Thymus (tissue), 11 donors: ENCODE measurements around the gene SARNP. TPM values are rescaled to one million over a fixed set of nuclear protein-coding genes. Genes with fewer than 3 reads are reported as not detected.
A peak's percentile ranks its signal among the peaks of the same experiment; 100 is the strongest.

Experiments
- DNase-seq, 9 donors: peaks; one replicate each; pipeline ENCODE4 v3.0.0-alpha.2; 2013; ENCODE audit warnings: low spot score in 9 of 9, low read depth in 6 of 9, missing footprints in 1 of 9
- H3K27ac ChIP-seq, 2 donors: one replicate each; pipeline ENCODE4 v1.5.1; 2013; ENCODE audit warnings: control low read depth in 1 of 2, low read depth in 1 of 2, low read length in 1 of 2, mild to moderate bottlenecking in 1 of 2, moderate library complexity in 1 of 2
- H3K27me3 ChIP-seq, 2 donors: one replicate each; pipeline ENCODE4 v1.5.1; 2013; ENCODE audit warnings: low read length in 1 of 2; ENCODE audit not compliant: control insufficient read depth in 2 of 2, insufficient read depth in 1 of 2
- H3K36me3 ChIP-seq, 2 donors: one replicate each; pipeline ENCODE4 v1.5.1; 2013; ENCODE audit warnings: low read length in 1 of 2, mild to moderate bottlenecking in 1 of 2, moderate library complexity in 1 of 2; ENCODE audit not compliant: control insufficient read depth in 2 of 2, insufficient read depth in 2 of 2
- H3K4me1 ChIP-seq, 2 donors: one replicate each; pipeline ENCODE4 v1.5.1; 2013; ENCODE audit warnings: low read length in 2 of 2; ENCODE audit not compliant: control insufficient read depth in 2 of 2, insufficient read depth in 2 of 2
- H3K4me3 ChIP-seq, 2 donors: one replicate each; pipeline ENCODE4 v1.5.1; 2013; ENCODE audit warnings: low read length in 2 of 2, control low read depth in 1 of 2, mild to moderate bottlenecking in 1 of 2
- H3K9me3 ChIP-seq, 2 donors: one replicate each; pipeline ENCODE4 v1.5.1; 2013; ENCODE audit warnings: low read length in 1 of 2, mild to moderate bottlenecking in 1 of 2; ENCODE audit not compliant: control insufficient read depth in 2 of 2, insufficient read depth in 1 of 2
- WGBS: extraction: QIAGEN DNeasy Blood & Tissue Kit; methylation state at CpG from one replicate; pipeline ENCODE4 v1.1.7; 2013; 5-methylcytosine and 5-hydroxymethylcytosine counted together
- polyA plus RNA-seq: library from polyadenylated mRNA; stranded (reverse); fragments of 200-250 nt; gene quantifications from one replicate; pipeline ENCODE4 v1.2.3, GENCODE V29; 2013
- total RNA-seq: library from RNA; stranded (reverse); fragments of 120-200 nt; gene quantifications from one replicate; pipeline ENCODE4 v1.2.4, GENCODE V29; 2013
- donor health status: healthy.

Gene SARNP
- total and polyA plus RNA-seq, 2 donors, result 112 to 141 TPM

GRCh38 chr12:55721601-55722213 is 95.8 kb downstream of the SARNP start:
- H3K27ac ChIP-seq, result no peak overlapping the region
- H3K36me3 ChIP-seq, result peaks cover 32 to 42% of the 10 kb centered on the region in 2 donors
- H3K27me3 ChIP-seq, result no peaks in the 10 kb centered on the region
- no peak overlapping the region for H3K4me3 ChIP-seq
- WGBS, result 95% methylated on average over 14 of the region's 14 CpGs
- DNase-seq, result no peak
- H3K4me1 ChIP-seq, result peaks cover 8 to 39% of the 10 kb centered on the region in 2 donors
- H3K9me3 ChIP-seq, result peaks cover 0 to 6% of the 10 kb centered on the region in 2 donors

DNA sequence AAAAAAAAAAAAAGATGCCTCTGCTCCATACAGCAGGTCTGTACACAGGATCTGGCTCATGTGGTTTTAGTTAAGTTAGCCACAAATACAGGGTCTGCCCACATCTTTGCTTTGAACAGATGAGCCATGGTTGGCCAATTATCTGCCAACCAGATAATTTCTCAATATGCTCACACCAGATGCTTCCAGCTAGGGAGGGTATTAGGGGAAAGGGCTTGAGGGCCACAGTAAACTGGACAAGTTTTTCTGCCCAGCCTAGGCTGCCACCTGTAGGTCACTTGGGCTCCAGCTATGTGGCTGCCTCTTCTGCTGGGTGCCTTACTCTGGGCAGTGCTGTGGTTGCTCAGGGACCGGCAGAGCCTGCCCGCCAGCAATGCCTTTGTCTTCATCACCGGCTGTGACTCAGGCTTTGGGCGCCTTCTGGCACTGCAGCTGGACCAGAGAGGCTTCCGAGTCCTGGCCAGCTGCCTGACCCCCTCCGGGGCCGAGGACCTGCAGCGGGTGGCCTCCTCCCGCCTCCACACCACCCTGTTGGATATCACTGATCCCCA is 96.6 kb downstream of the SARNP start:
- DNase-seq, result no peak
- H3K9me3 ChIP-seq, result peaks cover 0 to 6% of the 10 kb centered on the region in 2 donors
- H3K4me3 ChIP-seq, result no peak overlapping the region
- H3K27ac ChIP-seq, result no peak overlapping the region
- H3K27me3 ChIP-seq, result no peaks in the 10 kb centered on the region
- H3K36me3 ChIP-seq, result peaks cover 30 to 42% of the 10 kb centered on the region in 2 donors
- WGBS, result 96% methylated on average over 9 of the region's 9 CpGs
- H3K4me1 ChIP-seq, result peaks cover 11 to 43% of the 10 kb centered on the region in 2 donors

DNA sequence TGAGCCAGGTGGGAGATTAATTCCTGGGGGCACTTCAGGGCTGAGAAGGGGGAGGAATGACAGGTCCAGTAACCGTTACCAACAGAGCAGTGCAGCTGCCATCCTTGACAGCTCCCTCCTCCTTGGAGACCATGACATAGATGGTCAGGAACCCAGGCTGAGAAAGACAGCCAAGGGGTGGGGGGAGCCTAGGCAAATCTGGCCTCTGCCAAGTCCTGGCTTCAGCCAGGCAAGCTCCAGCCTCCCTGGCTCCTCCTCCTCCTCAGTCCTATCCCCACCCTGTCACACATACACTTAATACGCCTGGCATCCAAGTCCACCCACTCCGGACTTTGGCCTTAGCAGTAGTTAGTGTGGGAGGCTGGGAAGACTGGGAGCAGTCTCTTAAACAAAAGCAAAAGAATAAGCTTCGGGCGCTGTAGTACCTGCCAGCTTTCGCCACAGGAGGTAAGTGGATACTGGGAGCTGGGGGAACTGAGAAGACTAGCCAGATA is 97.4 kb downstream of the SARNP start, which contains the start of gene RDH5:
Gene RDH5, plus strand, starts transcription at position 323 of the 494 bp plus-strand sequence. CDS start 792 bp downstream, outside the sequence.
- peaks cover 16 to 47% of the 10 kb centered on the region in 2 donors for H3K4me1 ChIP-seq
- peaks cover 30 to 42% of the 10 kb centered on the region in 2 donors for H3K36me3 ChIP-seq

GRCh38 chr12:55719371-55719770 is 98.2 kb downstream of the SARNP start:
- Histone ChIP-seq H3K27ac (no peak overlapping the region), H3K9me3 (peaks cover 0 to 6% of the 10 kb centered on the region in 2 donors), H3K4me1 (peaks cover 16 to 40% of the 10 kb centered on the region in 2 donors), H3K27me3 (no peaks in the 10 kb centered on the region), H3K4me3 (no peak overlapping the region), H3K36me3 (peaks cover 25 to 40% of the 10 kb centered on the region in 2 donors)
- WGBS, result 96% methylated on average over 7 of the region's 7 CpGs
- no peak for DNase-seq

More for the DNA sequence above, 97.4 kb downstream of the SARNP start, which contains the start of gene RDH5:
- Histone ChIP-seq H3K27me3 (no peaks in the 10 kb centered on the region), H3K9me3 (peaks cover 0 to 6% of the 10 kb centered on the region in 2 donors), H3K27ac (no peak within 1 kb of the TSS), H3K4me3 (no peak within 1 kb of the TSS)
- 89% methylated on average over 6 of the region's 6 CpGs for WGBS
- no peak for DNase-seq

GRCh38 chr12:55718624-55719275 is 98.8 kb downstream of the SARNP start:
- Histone ChIP-seq H3K27me3 (no peaks in the 10 kb centered on the region), H3K4me3 (no peak overlapping the region), H3K36me3 (peaks cover 18 to 34% of the 10 kb centered on the region in 2 donors), H3K4me1 (peaks cover 16 to 37% of the 10 kb centered on the region in 2 donors), H3K9me3 (peaks cover 0 to under 1% of the 10 kb centered on the region in 2 donors), H3K27ac (no peak overlapping the region)
- DNase-seq, result no peak
- 96% methylated on average over 4 of the region's 4 CpGs for WGBS

GRCh38 chr12:55718015-55718414 is 99.5 kb downstream of the SARNP start:
- peaks cover 0 to 3% of the 10 kb centered on the region in 2 donors for H3K27me3 ChIP-seq
- H3K4me3 ChIP-seq, result no peak overlapping the region
- no peak overlapping the region for H3K27ac ChIP-seq
- H3K4me1 ChIP-seq, result peaks cover 16 to 37% of the 10 kb centered on the region in 2 donors
- H3K36me3 ChIP-seq, result peaks cover 15 to 32% of the 10 kb centered on the region in 2 donors
- H3K9me3 ChIP-seq, result no peaks in the 10 kb centered on the region
- 91% methylated on average over 4 of the region's 4 CpGs for WGBS
- no peak for DNase-seq

DNA sequence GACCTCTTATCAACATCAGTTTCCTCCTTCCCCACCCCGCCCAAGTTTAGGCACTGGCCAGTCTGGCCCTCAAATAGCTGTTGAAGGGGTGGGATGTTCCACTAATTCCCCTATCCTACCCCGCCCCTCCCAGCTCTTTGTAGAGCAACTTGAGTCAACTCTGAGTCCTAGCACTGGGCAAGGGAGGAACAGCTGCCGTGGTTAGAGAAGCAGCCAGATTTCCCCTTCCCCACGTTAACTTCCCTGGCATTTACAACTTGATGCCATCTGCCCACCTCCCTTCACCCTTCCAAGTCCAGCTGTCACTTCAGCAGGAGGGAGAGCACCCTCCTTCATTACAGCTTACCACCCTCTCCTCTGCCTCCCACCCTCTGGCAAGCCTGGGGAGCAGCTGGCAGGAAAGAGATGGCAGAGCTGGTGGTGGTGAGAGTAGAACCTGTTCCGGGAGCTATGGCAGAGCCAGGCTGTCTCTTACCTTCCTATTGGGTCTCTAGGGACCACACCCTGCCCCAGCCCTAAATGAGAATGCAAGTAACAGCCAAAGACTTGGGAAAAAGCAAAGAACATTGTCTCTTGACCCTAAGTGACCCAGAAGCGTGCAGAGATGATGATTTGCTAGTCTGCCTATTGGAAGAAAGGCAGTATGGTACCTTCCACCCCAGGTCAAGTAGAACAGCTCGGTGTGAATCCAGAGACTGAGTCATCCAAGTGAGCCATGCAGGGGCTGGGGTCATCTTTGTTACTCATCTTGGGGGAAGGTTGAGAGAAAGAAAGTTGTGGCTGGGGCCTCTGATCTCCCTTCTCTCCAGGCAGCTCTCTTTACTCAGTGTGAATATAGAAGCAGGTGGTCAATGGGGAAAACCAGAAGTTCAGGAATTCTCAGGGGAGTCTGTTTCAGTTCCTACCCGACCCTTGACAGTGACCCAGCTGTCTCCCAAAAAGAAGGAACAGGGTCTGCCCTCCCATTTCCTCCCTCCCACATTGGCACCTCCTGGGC is 100.2 kb downstream of the SARNP start:
- Histone ChIP-seq H3K27me3 (peaks cover 0 to 9% of the 10 kb centered on the region in 2 donors), H3K27ac (peak overlapping the region in 1 of 2 donors; percentile 39), H3K36me3 (peaks cover 15 to 32% of the 10 kb centered on the region in 2 donors), H3K9me3 (no peaks in the 10 kb centered on the region), H3K4me1 (peaks cover 16 to 37% of the 10 kb centered on the region in 2 donors), H3K4me3 (peak overlapping the region; percentile 89 to 96)
- DNase-seq, result no peak
- 61% methylated on average over 8 of the region's 8 CpGs for WGBS

DNA sequence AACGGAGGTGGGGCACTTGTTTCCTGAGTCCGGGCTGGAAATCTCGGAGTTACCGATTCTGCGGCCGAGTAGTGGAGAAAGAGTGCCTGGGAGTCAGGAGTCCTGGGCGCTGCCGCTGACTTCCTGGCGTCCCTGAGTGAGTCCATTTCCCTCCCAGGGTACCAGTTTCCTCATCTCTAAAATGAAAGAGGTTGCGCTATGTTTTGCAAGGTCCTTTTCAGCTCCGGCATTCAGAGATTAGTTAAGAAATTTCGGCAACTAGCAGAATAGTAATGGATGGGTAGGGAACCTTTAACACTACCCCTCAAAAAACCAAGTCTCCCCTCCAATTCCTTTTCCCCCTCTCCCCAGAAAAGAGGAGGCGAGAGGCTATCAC is 101.0 kb downstream of the SARNP start:
- H3K4me1 ChIP-seq, result peaks cover 16 to 37% of the 10 kb centered on the region in 2 donors
- no peaks in the 10 kb centered on the region for H3K9me3 ChIP-seq
- WGBS, result 4% methylated on average over 13 of the region's 13 CpGs
- peak overlapping the region; percentile 89 to 96 for H3K4me3 ChIP-seq
- peak overlapping the region; percentile 56 to 87 for H3K27ac ChIP-seq
- DNase-seq, result no peak
- H3K27me3 ChIP-seq, result peaks cover 0 to 16% of the 10 kb centered on the region in 2 donors
- peaks cover 15 to 29% of the 10 kb centered on the region in 2 donors for H3K36me3 ChIP-seq
